GM04503 (cell line): ENCODE data around the gene NCKAP1.

Experiments
- DNase-seq: peaks from one replicate; pipeline ENCODE4 v3.0.0-alpha.2; 2012; ENCODE audit warnings: low read depth

Gene NCKAP1

GRCh38 chr2:182949052-182949451, 89.2 kb downstream of the NCKAP1 start:
- DNase-seq: no peak

GRCh38 chr2:182946958-182947369, 91.3 kb downstream of the NCKAP1 start:
- no peak for DNase-seq

- no peak for DNase-seq
These were observed 94.9 kb downstream of the NCKAP1 start for GRCh38 chr2:182943339-182943738.

GRCh38 chr2:182942756-182943155, 95.5 kb downstream of the NCKAP1 start:
- DNase-seq: no peak

GRCh38 chr2:182941919-182942318, 96.3 kb downstream of the NCKAP1 start:
- DNase-seq: no peak

GRCh38 chr2:182941121-182941722, 97.0 kb downstream of the NCKAP1 start:
- no peak for DNase-seq

- DNase-seq: no peak
These were observed 100.4 kb downstream of the NCKAP1 start for GRCh38 chr2:182937870-182938269.

- DNase-seq: no peak
These were observed 104.6 kb downstream of the NCKAP1 start for GRCh38 chr2:182933629-182934028.

- no peak for DNase-seq
These were observed 108.3 kb downstream of the NCKAP1 start for GRCh38 chr2:182929972-182930371.

GRCh38 chr2:182924306-182924705, 114.0 kb downstream of the NCKAP1 start:
- peak; percentile 25 for DNase-seq

GRCh38 chr2:182921234-182921633, 117.0 kb downstream of the NCKAP1 start:
- DNase-seq: no peak

- no peak for DNase-seq
These were observed 117.6 kb downstream of the NCKAP1 start for GRCh38 chr2:182920631-182921056.

GRCh38 chr2:182920089-182920488, 118.2 kb downstream of the NCKAP1 start:
- no peak for DNase-seq

- DNase-seq: no peak
These were observed 119.2 kb downstream of the NCKAP1 start for GRCh38 chr2:182918961-182919652.

GRCh38 chr2:182917924-182918323, 120.3 kb downstream of the NCKAP1 start:
- DNase-seq: peak; percentile 45

GRCh38 chr2:182916417-182916816, 121.8 kb downstream of the NCKAP1 start:
- DNase-seq: no peak

- DNase-seq: peak; percentile 64
These were observed 122.6 kb downstream of the NCKAP1 start for GRCh38 chr2:182915369-182916326.

- DNase-seq: no peak
These were observed 123.4 kb downstream of the NCKAP1 start for GRCh38 chr2:182914852-182915251.

- no peak for DNase-seq
These were observed 125.2 kb downstream of the NCKAP1 start for GRCh38 chr2:182913064-182913463.

- no peak for DNase-seq
These were observed 125.7 kb downstream of the NCKAP1 start for GRCh38 chr2:182912518-182912915.

- no peak for DNase-seq
These were observed 126.3 kb downstream of the NCKAP1 start for GRCh38 chr2:182911813-182912517.

GRCh38 chr2:182910965-182911364, 127.3 kb downstream of the NCKAP1 start:
- no peak for DNase-seq
